Measurements from ENCODE around the gene ARRDC5. TPM values are rescaled to one million over a fixed set of nuclear protein-coding genes. Genes with fewer than 3 reads are reported as not detected.

Gene ARRDC5
- total and polyA plus RNA-seq, 2 of the 13 experiments (the other 11 are each of a cell fraction or from before 2014, with no cell fraction given): not detected

DNA sequence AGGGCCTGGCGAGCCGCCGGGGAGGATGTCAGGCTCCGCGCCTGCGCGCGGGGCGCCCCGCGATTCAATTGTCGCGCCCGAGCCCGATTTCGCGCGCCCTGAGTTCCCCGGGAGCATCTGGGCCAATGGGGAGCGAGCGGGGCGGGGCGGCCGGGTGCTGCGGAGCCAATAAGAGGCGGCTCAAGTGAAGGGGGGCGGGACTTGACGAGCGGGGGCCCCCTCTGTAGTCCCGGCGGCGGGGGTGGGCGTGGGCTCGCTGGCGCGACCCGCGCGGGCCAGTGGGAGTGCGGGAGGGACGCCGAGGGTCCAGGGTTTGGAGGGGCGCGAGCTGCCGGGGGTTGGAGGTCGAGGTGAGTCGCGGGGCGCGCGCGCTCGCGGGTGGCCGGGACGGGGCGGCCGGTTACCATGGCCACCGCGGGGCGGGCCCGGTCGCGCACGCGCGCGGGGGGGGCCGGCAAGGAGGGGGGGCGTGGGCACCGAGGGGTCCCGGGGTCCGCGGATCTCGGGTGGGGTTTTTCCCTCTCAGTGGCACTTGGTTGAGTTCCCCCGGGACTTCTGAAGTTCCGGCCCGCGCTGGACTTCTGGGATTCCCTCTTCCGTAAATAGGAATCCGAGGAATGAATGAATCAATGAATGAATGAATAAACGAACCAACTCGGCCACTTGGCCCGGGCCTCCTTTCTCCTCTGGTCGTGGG is 7.3 kb upstream of the ARRDC5 start (continued):
- TF ChIP-seq, protein P1, sequence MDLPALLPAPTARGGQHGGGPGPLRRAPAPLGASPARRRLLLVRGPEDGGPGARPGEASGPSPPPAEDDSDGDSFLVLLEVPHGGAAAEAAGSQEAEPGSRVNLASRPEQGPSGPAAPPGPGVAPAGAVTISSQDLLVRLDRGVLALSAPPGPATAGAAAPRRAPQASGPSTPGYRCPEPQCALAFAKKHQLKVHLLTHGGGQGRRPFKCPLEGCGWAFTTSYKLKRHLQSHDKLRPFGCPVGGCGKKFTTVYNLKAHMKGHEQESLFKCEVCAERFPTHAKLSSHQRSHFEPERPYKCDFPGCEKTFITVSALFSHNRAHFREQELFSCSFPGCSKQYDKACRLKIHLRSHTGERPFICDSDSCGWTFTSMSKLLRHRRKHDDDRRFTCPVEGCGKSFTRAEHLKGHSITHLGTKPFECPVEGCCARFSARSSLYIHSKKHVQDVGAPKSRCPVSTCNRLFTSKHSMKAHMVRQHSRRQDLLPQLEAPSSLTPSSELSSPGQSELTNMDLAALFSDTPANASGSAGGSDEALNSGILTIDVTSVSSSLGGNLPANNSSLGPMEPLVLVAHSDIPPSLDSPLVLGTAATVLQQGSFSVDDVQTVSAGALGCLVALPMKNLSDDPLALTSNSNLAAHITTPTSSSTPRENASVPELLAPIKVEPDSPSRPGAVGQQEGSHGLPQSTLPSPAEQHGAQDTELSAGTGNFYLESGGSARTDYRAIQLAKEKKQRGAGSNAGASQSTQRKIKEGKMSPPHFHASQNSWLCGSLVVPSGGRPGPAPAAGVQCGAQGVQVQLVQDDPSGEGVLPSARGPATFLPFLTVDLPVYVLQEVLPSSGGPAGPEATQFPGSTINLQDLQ (CRISPR knock-in tag; IDR thresholded peaks at IDR 0.05): no peak
- TF ChIP-seq ZNF33A (CRISPR knock-in tag; IDR thresholded peaks at IDR 0.05; ENCODE audit: borderline replicate concordance): no peak
- no peak for TF ChIP-seq SYNCRIP (IDR thresholded peaks at IDR 0.05; ENCODE audit: insufficient read depth, low read depth, low read length)
- no peak for TF ChIP-seq REPIN1 (CRISPR knock-in tag; IDR thresholded peaks at IDR 0.05; ENCODE audit: borderline replicate concordance, low read depth)
- no peak for TF ChIP-seq IRX3 (CRISPR knock-in tag; IDR thresholded peaks at IDR 0.05; ENCODE audit: borderline replicate concordance, low read depth)
- TF ChIP-seq, protein P2, sequence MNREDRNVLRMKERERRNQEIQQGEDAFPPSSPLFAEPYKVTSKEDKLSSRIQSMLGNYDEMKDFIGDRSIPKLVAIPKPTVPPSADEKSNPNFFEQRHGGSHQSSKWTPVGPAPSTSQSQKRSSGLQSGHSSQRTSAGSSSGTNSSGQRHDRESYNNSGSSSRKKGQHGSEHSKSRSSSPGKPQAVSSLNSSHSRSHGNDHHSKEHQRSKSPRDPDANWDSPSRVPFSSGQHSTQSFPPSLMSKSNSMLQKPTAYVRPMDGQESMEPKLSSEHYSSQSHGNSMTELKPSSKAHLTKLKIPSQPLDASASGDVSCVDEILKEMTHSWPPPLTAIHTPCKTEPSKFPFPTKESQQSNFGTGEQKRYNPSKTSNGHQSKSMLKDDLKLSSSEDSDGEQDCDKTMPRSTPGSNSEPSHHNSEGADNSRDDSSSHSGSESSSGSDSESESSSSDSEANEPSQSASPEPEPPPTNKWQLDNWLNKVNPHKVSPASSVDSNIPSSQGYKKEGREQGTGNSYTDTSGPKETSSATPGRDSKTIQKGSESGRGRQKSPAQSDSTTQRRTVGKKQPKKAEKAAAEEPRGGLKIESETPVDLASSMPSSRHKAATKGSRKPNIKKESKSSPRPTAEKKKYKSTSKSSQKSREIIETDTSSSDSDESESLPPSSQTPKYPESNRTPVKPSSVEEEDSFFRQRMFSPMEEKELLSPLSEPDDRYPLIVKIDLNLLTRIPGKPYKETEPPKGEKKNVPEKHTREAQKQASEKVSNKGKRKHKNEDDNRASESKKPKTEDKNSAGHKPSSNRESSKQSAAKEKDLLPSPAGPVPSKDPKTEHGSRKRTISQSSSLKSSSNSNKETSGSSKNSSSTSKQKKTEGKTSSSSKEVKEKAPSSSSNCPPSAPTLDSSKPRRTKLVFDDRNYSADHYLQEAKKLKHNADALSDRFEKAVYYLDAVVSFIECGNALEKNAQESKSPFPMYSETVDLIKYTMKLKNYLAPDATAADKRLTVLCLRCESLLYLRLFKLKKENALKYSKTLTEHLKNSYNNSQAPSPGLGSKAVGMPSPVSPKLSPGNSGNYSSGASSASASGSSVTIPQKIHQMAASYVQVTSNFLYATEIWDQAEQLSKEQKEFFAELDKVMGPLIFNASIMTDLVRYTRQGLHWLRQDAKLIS (CRISPR knock-in tag; IDR thresholded peaks at IDR 0.05): no peak
- TF ChIP-seq ZNF557 (CRISPR knock-in tag; IDR thresholded peaks at IDR 0.05): no peak
- no peak for TF ChIP-seq PRPF4 (IDR thresholded peaks at IDR 0.05; ENCODE audit: low read depth, low read length, poor library complexity, severe bottlenecking)
- TF ChIP-seq, protein P3, sequence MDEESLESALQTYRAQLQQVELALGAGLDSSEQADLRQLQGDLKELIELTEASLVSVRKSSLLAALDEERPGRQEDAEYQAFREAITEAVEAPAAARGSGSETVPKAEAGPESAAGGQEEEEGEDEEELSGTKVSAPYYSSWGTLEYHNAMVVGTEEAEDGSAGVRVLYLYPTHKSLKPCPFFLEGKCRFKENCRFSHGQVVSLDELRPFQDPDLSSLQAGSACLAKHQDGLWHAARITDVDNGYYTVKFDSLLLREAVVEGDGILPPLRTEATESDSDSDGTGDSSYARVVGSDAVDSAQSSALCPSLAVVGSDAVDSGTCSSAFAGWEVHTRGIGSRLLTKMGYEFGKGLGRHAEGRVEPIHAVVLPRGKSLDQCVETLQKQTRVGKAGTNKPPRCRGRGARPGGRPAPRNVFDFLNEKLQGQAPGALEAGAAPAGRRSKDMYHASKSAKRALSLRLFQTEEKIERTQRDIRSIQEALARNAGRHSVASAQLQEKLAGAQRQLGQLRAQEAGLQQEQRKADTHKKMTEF (CRISPR knock-in tag; IDR thresholded peaks at IDR 0.05): no peak
- TF ChIP-seq, protein P4, sequence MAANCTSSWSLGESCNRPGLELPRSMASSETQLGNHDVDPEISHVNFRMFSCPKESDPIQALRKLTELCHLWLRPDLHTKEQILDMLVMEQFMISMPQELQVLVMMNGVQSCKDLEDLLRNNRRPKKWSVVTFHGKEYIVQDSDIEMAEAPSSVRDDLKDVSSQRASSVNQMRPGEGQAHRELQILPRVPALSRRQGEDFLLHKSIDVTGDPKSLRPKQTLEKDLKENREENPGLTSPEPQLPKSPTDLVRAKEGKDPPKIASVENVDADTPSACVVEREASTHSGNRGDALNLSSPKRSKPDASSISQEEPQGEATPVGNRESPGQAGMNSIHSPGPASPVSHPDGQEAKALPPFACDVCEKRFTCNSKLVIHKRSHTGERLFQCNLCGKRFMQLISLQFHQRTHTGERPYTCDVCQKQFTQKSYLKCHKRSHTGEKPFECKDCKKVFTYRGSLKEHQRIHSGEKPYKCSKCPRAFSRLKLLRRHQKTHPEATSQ (CRISPR knock-in tag; IDR thresholded peaks at IDR 0.05; ENCODE audit: borderline replicate concordance): no peak
- TF ChIP-seq RXRB (CRISPR knock-in tag; IDR thresholded peaks at IDR 0.05; ENCODE audit: borderline replicate concordance): no peak
- TF ChIP-seq ZC3H13 (CRISPR knock-in tag; IDR thresholded peaks at IDR 0.05): 0 out of 2 replicates have a peak, but pooled peaks have one; percentile 23
- TF ChIP-seq ZNF556 (CRISPR knock-in tag; IDR thresholded peaks at IDR 0.05; ENCODE audit: borderline replicate concordance): no peak
- no peak for TF ChIP-seq ZKSCAN8 (CRISPR knock-in tag; IDR thresholded peaks at IDR 0.05; ENCODE audit: borderline replicate concordance)
- peak; percentile 91 for TF ChIP-seq SP2 (CRISPR knock-in tag; IDR thresholded peaks at IDR 0.05)
- TF ChIP-seq RBM22 (optimal IDR thresholded peaks at IDR 0.05; ENCODE audit: low read length): no peak
- no peak for TF ChIP-seq NFKB2 (CRISPR knock-in tag; IDR thresholded peaks at IDR 0.05; ENCODE audit: borderline replicate concordance)
- peak; percentile 90; the same call in 2 of the 3 replicates for TF ChIP-seq MXI1 (IDR thresholded peaks at IDR 0.05; ENCODE audit: borderline replicate concordance, low read depth, low read length)
